NB4 (cell line): ENCODE measurements around the gene CEMIP.

Experiments
- CTCF ChIP-seq: IDR thresholded peaks from one replicate; pipeline ENCODE4 v1.5.1; 2012; ENCODE audit warnings: low read depth, low read length
- MYC ChIP-seq: IDR thresholded peaks from 2 replicates; pipeline ENCODE4 v1.6.1; 2011; ENCODE audit warnings: low read depth, low read length

GRCh38 chr15:80878242-80878866 is 99.2 kb downstream of the CEMIP start:
- TF ChIP-seq MYC (no peak), CTCF (no peak)
